ENCODE results near the gene SLC35A5. TPM values are rescaled to one million over a fixed set of nuclear protein-coding genes. Genes with fewer than 3 reads are reported as not detected.

The SLC35A5 gene
- total and polyA plus RNA-seq, 7 donors: 7.1 to 15.4 (median 11.0) TPM

GRCh38 chr3:112594856-112595255, 33.0 kb downstream of the SLC35A5 start:
- no peak for DNase-seq
- Histone ChIP-seq H3K4me3 (no peak overlapping the region), H3K9me3 (no peaks in the 10 kb centered on the region), H3K27me3 (ENCODE audit: insufficient read depth in 3 of 3, low read length in 2 of 3) (no peaks in the 10 kb centered on the region), H3K27ac (no peak overlapping the region), H3K36me3 (ENCODE audit: insufficient read depth in 1 of 2, low read depth in 1 of 2) (peaks cover 0 to 26% of the 10 kb centered on the region in 2 donors), H3K4me1 (no peaks in the 10 kb centered on the region)
- 95 to 97% (median 96%) methylated on average over 2 of the region's 2 CpGs for WGBS, 3 donors
- TF ChIP-seq CTCF (IDR thresholded peaks at IDR 0.05): no peak
- intact Hi-C loops (cut with DNase I): no loop called here
- ATAC-seq: no peak

GRCh38 chr3:112597945-112598344, 36.1 kb downstream of the SLC35A5 start:
- peaks cover 0 to 24% of the 10 kb centered on the region in 2 donors for H3K36me3 ChIP-seq (ENCODE audit: insufficient read depth in 1 of 2, low read depth in 1 of 2)
- no peak for DNase-seq
- H3K27ac ChIP-seq: no peak overlapping the region
- H3K9me3 ChIP-seq: no peaks in the 10 kb centered on the region
- no peak for TF ChIP-seq CTCF (IDR thresholded peaks at IDR 0.05)
- 96 to 98% (median 98%) methylated on average over 2 of the region's 2 CpGs for WGBS, 3 donors
- ATAC-seq: no peak
- intact Hi-C loops (cut with DNase I): no loop called here
- H3K4me1 ChIP-seq: no peaks in the 10 kb centered on the region
- no peaks in the 10 kb centered on the region for H3K27me3 ChIP-seq (ENCODE audit: insufficient read depth in 3 of 3, low read length in 2 of 3)
- H3K4me3 ChIP-seq: no peak overlapping the region

- Histone ChIP-seq H3K36me3 (ENCODE audit: insufficient read depth in 1 of 2, low read depth in 1 of 2) (peaks cover 0 to 17% of the 10 kb centered on the region in 2 donors), H3K4me1 (no peaks in the 10 kb centered on the region), H3K4me3 (no peak overlapping the region), H3K9me3 (no peaks in the 10 kb centered on the region), H3K27me3 (ENCODE audit: insufficient read depth in 3 of 3, low read length in 2 of 3) (no peaks in the 10 kb centered on the region), H3K27ac (no peak overlapping the region)
- ATAC-seq (no peak), DNase-seq (no peak)
- intact Hi-C loops (cut with DNase I): no loop called here
- no peak for TF ChIP-seq CTCF (IDR thresholded peaks at IDR 0.05)
These were observed 36.9 kb downstream of the SLC35A5 start for GRCh38 chr3:112598731-112599130.

GRCh38 chr3:112602217-112602838, 40.5 kb downstream of the SLC35A5 start:
- H3K36me3 ChIP-seq (ENCODE audit: insufficient read depth in 1 of 2, low read depth in 1 of 2): peaks cover 0 to under 1% of the 10 kb centered on the region in 2 donors
- no peak overlapping the region for H3K27ac ChIP-seq
- H3K9me3 ChIP-seq: no peaks in the 10 kb centered on the region
- TF ChIP-seq CTCF (IDR thresholded peaks at IDR 0.05): no peak
- DNase-seq: no peak
- no peaks in the 10 kb centered on the region for H3K4me1 ChIP-seq
- no peak for ATAC-seq
- intact Hi-C loops (cut with DNase I): no loop called here
- no peak overlapping the region for H3K4me3 ChIP-seq
- H3K27me3 ChIP-seq (ENCODE audit: insufficient read depth in 3 of 3, low read length in 2 of 3): no peaks in the 10 kb centered on the region

GRCh38 chr3:112604536-112604935, 42.7 kb downstream of the SLC35A5 start:
- H3K27me3 ChIP-seq (ENCODE audit: insufficient read depth in 3 of 3, low read length in 2 of 3): no peaks in the 10 kb centered on the region
- no peak overlapping the region for H3K27ac ChIP-seq
- WGBS, 3 donors: 26 to 30% (median 29%) methylated on average over 4 of the region's 4 CpGs
- ATAC-seq: no peak
- H3K4me3 ChIP-seq: no peak overlapping the region
- H3K4me1 ChIP-seq: no peaks in the 10 kb centered on the region
- no peaks in the 10 kb centered on the region for H3K36me3 ChIP-seq (ENCODE audit: insufficient read depth in 1 of 2, low read depth in 1 of 2)
- DNase-seq: no peak
- H3K9me3 ChIP-seq: no peaks in the 10 kb centered on the region
- intact Hi-C loops (cut with DNase I): no loop called here
- TF ChIP-seq CTCF (IDR thresholded peaks at IDR 0.05): no peak

Measured in psoas muscle (tissue), 8 donors.